8988T (cell line): Measurements from ENCODE around the gene HOXB8.

ENCODE experiments used
- DNase-seq: peaks from one replicate; pipeline ENCODE4 v3.0.0; 2011

HOXB8 gene

GRCh38 chr17:48596000-48596734 is 18.9 kb downstream of the HOXB8 start:
- no peak for DNase-seq

GRCh38 chr17:48595278-48595999 is 19.7 kb downstream of the HOXB8 start:
- DNase-seq, result no peak

DNA sequence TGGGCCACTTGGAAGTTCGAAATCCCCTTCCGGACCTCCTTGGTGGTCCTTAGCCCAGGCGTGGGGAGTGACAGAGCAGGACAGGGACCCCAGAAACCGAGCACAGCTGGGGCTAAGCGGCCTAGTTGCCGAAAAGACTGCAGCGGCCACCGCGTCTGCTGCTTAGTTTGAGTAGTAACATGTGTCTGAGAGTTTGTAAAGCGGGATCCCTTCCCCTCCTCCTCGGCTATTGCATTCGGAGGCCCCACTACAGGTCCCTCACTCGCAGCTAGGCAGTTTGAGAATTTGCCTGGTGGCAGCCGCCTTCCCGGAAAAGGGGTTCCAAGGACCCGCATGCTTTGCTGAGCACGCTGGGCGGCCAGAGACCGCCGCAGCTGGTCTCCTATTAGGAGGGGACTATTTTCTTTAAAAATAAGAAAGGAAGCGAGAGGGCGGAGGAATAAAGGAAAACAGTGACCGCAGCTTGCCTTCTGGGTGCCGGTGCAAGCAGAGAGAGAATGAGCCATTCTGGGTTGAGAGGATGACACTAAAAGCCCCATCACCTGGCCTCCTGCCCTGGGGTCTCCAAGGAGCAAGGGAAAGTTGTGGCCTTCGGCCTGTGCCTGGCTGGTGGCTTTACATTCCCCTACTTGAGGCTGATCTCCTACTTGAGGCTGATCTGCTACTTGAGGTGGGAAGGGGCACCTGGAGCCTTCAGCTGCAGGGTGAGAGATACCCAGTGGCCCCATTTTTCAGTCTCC is 20.4 kb downstream of the HOXB8 start:
- DNase-seq, result no peak

DNA sequence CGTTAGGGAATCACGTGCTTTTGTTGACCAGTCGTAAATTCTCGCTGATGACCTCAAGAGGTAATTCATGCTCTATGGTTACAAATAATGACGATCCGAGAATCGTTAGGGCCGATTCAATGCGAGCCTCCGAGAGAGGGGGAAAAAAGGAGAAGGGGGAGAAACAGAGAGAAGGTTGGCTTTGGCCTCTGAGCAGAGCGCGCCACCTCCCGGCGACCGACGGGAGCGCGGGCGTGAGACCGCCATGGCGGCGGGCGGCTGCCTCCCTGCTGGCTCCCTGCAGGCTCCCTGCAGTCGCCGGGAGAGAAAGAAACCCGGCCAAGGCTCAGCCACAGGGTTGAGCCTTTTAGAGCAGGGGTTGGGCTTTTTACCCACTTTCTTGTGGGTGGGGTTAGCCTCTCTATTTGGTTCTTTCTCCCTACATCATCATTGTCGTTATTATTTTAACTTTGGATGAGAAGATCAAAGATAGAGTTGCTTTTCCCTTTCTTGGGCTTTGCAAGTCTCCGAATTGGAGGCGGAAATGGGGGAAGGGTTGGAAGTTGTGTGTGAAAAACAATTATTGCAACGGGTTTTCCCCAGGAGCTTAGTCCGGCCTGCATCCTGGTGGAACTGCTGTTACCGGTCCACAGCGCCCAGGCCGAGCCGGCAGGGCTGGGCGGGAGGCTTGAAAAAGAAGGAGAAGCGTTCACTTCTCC is 21.1 kb downstream of the HOXB8 start:
- DNase-seq, result peak; percentile 100

DNA sequence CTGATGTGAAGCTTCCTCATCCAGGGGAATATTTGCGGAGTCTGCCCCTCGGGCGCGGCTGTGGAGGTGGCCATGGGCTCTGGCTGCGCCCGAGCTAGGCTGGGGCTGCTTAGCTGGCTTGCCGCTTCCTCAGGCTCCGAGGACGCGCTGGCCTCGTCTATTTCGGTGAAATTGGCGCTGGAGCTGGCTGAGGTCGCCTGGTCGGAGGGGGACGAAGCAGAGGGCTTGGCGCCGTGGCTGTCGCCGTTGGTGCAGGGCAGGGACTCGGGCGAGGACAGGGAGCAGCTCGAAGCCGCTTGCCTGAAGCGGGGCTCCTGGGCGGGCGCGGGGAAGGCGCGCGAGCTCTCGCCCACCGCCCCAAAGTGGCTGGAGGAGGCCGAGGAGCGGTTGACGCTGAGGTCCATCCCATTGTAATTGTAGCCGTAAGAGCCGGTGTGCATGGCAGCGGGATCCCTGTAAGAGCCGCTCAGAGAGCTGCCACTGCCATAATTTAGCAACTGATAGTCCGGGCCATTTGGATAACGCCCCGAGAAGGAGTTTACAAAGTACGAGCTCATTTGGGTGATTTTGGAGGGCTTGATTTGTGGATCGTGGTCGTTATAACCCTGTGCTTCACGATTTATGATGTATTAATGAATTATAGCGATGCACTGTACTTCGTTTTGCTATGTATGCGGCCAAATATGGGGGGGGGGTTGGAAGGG is 21.8 kb downstream of the HOXB8 start, which contains the start of gene HOXB5:
Gene HOXB5, minus strand, starts transcription at position 654 of the 704 bp plus-strand sequence. Its CDS starts 97 bp downstream, at position 557.
- no peak for DNase-seq

GRCh38 chr17:48592577-48592976 is 22.5 kb downstream of the HOXB8 start:
- DNase-seq, result no peak

GRCh38 chr17:48592057-48592514 is 23.0 kb downstream of the HOXB8 start:
- no peak for DNase-seq

GRCh38 chr17:48591255-48592056 is 23.6 kb downstream of the HOXB8 start:
- no peak for DNase-seq

DNA sequence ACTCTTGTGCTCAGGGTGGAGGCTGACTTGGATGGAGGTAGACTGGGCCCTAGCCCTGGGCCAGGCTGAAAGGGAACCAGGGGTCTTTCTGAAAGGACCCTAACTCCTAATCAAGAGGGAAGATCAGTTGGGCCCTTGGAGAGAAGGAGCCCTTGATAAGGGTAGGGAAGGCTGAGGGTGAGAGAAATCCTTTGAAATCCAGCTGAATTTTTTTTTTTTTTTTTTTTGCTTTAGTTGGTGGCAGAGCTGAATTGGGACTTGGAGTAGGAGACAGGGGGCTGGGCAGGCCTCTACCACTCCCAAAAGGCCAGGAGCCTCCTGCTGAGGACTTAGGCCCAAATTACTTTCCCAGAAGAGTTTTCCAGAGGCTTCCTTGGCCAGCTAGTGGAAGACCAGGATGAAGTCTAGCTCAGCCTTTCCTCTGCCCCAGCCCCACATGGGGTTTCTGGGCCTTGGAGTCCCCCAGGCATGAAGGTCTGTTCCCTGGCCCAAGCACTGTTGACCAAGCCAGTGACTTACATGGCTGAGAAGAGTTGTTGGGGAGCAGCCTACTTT is 24.4 kb downstream of the HOXB8 start:
- no peak for DNase-seq

DNA sequence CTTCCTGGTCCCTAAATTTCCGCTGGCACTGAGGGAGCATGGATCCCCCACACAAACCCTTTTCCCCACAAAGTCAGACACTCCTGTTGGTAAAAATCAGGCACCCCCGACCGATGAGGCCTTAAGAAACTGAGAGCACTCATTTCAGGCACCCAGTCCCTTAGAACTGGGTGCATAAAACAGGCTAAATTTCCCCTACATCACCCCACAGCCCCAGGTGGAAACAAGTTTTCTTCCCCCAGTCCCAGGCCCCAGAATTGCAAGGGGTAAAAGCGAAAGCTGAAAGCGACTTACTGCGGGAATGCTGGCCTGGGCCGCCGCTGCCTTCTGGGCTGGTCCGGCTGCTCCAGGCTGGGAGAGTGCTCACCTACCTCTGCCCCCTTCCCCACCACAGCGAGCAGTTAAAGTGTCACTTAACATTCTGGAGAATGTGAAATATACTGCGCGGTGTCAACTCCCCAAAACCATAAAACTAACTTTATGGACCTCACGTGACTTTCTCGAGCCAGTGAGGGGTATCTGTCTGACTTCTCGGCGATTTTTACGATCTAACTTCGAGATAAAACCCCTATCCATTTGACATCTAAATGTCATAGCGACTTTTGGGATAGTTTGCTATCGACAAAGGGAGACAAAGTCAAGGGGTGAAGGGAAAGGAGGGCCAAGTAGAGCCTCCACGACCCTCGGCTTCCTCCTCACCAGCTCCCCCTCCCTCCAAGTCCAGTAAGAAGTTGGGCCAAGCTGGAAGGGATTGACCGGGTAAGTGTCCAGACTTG is 25.1 kb downstream of the HOXB8 start, which contains the start of gene HOXB3:
Gene HOXB3, minus strand, starts transcription at position 411 of the 776 bp plus-strand sequence. CDS start 37,767 bp downstream, outside the sequence.
- DNase-seq, result no peak

DNA sequence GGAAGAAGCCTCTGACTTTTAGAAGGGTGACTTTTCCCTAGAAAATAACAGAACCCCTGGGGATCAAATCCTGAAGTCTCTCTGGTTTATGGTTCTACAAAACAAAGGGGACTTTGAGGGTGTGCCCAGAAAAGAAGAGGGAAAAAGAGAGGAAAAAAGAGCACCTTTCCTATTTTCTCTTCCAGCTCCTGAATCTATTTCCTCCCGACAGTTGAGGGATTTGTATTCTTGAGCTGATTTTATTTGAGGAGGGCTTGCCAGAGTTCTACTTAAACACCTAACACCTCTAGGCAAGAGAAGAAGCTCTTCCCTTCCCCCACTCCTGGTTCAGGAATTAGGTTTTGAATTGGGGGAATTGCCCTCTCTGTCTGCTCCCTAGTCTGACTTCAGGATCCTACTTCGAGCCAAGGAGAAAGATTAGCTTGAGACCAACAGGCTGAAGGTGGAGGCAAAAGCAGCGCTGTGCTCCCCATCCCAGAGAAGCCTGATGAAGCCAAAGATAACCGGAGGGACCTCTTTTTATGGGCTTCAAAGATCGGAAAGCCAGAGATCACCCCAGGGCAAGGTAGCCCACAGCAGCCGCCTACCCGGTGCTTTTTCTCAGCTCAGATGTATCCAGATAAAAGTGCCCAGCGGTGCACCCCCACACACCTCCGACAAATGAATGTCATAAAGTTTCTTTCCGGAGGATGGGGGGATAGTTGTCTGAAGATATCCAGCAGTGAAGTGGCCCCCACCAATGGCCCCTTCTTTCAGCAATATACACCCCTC is 25.8 kb downstream of the HOXB8 start:
- DNase-seq, result no peak

DNA sequence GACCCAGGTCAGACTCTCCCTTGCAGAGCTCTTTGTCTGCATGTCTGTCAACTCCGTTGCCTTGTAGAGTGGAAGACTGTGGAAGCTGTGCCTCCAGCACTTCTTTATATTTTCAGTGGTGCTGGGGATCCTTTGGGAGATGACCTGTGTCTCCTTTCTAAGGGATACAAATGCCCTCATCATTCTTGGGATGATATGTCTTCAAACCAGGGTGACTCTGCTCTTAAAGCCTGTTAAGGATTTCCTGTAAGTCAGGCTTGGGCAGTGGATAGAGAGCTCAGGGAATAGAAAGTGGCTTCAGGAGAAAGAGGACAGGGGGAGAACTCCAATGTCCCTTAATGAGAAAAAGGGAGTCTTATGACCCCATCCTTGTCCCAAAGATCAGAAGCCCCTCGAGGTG is 26.6 kb downstream of the HOXB8 start:
- DNase-seq, result no peak

DNA sequence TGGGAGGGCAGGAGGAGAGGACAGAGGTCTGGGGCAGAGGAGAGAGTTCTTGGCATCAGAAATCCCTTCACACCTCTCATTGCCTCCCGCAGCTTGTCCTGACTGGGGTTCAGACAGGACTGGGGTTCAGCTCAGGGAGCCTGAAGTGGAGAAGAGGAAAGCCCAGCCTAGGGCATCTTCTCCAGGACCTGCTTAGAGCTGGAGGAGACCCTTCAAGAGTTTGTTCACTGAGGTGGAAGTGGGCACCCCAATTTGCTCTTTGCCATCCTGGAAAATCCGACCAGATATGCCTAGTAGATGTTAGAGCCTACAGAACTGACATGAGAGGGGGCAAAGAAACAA is 27.0 kb downstream of the HOXB8 start:
- DNase-seq, result no peak

DNA sequence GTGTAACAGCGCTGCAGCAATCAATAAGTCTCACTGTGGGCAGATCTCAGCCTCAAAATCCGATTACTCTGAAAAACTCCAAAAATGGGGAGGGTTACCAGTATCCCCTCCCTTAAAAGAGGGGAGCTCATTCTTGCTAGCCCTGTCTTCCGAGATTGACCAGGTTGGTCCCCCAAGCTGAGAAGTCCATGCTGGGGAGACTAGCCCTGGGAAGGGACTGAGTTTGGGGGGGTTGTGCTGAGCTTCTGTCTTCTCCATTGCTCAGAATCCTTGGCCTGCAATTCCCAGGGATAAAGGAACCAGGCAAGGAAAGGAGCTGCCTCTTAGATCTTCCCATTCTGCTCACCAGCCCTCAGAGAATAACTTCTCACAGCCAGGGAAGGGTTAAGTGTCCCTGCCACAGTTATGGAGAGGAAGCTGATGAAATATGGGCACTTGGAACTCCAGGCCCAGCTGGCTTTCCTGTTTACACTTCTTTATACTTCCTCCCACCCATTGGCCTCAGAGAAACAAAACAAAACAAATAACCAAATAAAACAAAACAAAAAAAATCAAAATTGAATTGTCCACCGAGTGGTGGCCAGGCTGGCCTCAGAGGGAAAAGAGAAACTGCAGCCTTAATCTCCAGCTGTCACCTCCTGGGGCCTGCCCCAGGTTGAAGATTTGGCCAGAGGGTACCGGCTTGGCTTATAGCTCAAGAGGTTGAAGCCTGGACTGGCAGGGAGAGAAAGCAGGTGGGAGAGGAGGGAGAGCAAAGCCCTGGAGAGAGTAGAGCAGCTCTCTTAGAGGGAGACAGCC is 27.6 kb downstream of the HOXB8 start:
- no peak for DNase-seq

DNA sequence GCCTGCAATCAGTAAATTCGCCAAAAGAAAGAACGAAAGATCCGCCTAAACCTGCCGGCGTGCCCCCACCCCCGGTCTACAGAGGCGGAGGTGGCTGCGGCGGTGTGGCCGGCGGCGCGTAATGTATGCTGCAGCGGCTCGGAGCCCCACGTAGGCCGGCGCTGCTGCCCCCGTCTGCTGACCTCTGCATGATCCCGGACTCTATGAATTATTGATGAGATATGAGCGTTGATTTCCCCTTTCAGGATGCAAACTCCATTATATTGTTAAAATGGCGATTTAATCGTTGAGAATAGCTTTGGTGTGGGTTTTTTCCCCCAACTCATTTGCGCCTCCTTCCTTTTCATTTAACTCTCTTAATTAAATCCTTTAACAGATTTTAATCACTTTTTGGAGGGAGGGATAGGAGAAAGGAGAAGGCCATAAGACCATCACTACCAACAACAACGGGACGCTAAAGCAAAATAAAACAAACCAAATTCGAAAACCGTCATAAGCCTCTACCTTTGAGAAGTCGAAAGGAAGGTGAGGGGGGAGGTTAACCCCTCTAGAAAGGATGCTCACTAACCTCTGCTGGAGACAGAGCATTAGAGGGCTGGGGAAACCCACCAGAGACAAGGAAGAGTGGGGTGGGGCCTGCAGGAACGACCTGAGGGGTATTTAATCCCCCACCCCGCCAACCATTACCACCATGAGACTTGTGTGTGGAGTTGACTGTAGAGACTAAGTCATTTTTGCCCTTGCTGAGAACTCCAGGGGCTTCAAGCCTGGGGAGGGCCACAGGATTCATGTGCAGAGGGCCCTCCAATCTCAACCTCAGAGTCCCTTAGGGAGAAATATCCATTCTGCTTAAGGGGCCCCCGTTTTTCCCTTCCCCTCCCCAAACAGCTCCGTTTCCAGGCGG is 28.5 kb downstream of the HOXB8 start:
- DNase-seq, result no peak

DNA sequence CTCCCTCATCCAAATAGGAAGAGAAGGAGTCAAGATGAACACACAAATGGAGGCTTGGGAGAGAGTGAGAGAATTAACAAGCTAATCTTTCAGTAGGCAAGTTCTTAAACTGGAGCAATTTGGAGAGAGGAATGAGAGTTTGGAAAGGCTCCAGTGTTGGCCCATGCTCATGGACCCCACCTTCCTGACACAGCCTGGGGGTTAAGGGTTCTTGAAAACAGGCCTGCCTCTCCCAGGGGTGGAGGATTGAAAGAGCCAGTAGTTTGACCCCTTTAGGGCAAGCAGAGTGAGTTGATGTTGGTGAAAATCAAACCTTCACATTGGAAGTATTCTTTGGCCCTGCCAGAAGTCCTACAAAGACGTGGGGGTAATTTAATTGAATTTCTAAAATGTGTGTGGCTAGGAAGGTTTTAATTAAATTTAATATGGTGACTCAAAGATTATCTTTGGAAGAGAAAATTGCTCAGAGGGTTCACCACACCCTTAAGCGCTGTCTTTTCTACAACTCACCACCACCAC is 30.8 kb downstream of the HOXB8 start:
- DNase-seq, result no peak

GRCh38 chr17:48583708-48584222 is 31.3 kb downstream of the HOXB8 start:
- DNase-seq, result no peak
